Left renal cortex interstitium (tissue), 4 donors: ENCODE measurements around the gene NFRKB. TPM values are rescaled to one million over a fixed set of nuclear protein-coding genes. Genes with fewer than 3 reads are reported as not detected.

Experiments used
- DNase-seq, 4 donors: peaks; one replicate each; pipeline ENCODE4 v3.0.0-alpha.2; 2013; ENCODE audit warnings: low read depth in 4 of 4, low spot score in 2 of 4, missing footprints in 1 of 4
- polyA plus RNA-seq, 4 donors: library from polyadenylated mRNA; unstranded; fragments of 120-200 nt; gene quantifications; one replicate each; pipeline ENCODE4 v1.2.1, GENCODE V29; 2013; ENCODE audit not compliant: insufficient read length in 4 of 4

Gene NFRKB
- polyA plus RNA-seq, 4 donors, result 35.7 to 66.3 (median 46.6) TPM

- no peak for DNase-seq
Observed at GRCh38 chr11:129846508-129847335, 48.7 kb downstream of the NFRKB start.

Other genes with a start within 250 kb of the NFRKB start
- gene TMEM45B, start 79.7 kb downstream of the NFRKB start, polyA plus RNA-seq, result 10 to 100 TPM; 17.9 to 27.7 (median 22.6) TPM
- gene PRDM10, start 107.3 kb upstream of the NFRKB start, polyA plus RNA-seq, result 10 to 100 TPM in 2 of 4 donors, 1 to 10 TPM in 2; 8.1 to 12.4 (median 9.6) TPM
- gene APLP2, start 174.3 kb upstream of the NFRKB start, polyA plus RNA-seq, result 100 to 1,000 TPM; 444 to 534 (median 458) TPM